Measurements from ENCODE around the gene CYTH4. TPM values are rescaled to one million over a fixed set of nuclear protein-coding genes. Genes with fewer than 3 reads are reported as not detected.
A peak's percentile ranks its signal among the peaks of the same experiment; 100 is the strongest.
"Not testable (repeated sequence)": the region's sequence is repeated elsewhere in the genome, so short reads cannot be mapped to it uniquely, and the experiment has no call there.

The CYTH4 gene
- total RNA-seq = 7.5 TPM
- long read RNA-seq, partial matches to known transcripts = 0 of 2 reads
- long read RNA-seq, other reads (novel, unspliced or antisense) = 1 of 2 reads

- ATAC-seq = no peak
- DNase-seq (ENCODE audit: missing footprints) = peak; percentile 93
- intact Hi-C loops (cut with DNase I) = no loop called here
These were observed at the start of gene CYTH4 for GRCh38 chr22:37282385-37282677. CYTH4 (plus strand) TSS chr22:37282508; CDS start chr22:37282570, 62 bp downstream.

- DNase-seq (ENCODE audit: missing footprints); intact Hi-C loops (cut with DNase I); ATAC-seq: not testable (repeated sequence)
These were observed 48.9 kb upstream of the CYTH4 start for GRCh38 chr22:37233371-37233750.

- no peak for DNase-seq (ENCODE audit: missing footprints)
- intact Hi-C loops (cut with DNase I) = no loop called here
- no peak for ATAC-seq
These were observed 48.3 kb upstream of the CYTH4 start for GRCh38 chr22:37233751-37234631.

GRCh38 chr22:37234736-37235711, 47.3 kb upstream of the CYTH4 start:
- DNase-seq (ENCODE audit: missing footprints) (no peak), ATAC-seq (no peak)
- intact Hi-C loops (cut with DNase I) = no loop called here

- DNase-seq (ENCODE audit: missing footprints) (no peak), ATAC-seq (no peak)
- intact Hi-C loops (cut with DNase I) = no loop called here
These were observed 46.3 kb upstream of the CYTH4 start for GRCh38 chr22:37235897-37236607.

GRCh38 chr22:37237371-37238268, 44.7 kb upstream of the CYTH4 start:
- ATAC-seq (no peak), DNase-seq (ENCODE audit: missing footprints) (no peak)
- intact Hi-C loops (cut with DNase I) = no loop called here

- DNase-seq (ENCODE audit: missing footprints) (no peak), ATAC-seq (no peak)
- intact Hi-C loops (cut with DNase I) = no loop called here
These were observed 42.7 kb upstream of the CYTH4 start for GRCh38 chr22:37239336-37240239.

GRCh38 chr22:37240240-37240940, 41.9 kb upstream of the CYTH4 start:
- ATAC-seq = no peak
- intact Hi-C loops (cut with DNase I) = no loop called here
- no peak for DNase-seq (ENCODE audit: missing footprints)

- intact Hi-C loops (cut with DNase I) = no loop called here
- ATAC-seq = no peak
These were observed 41.4 kb upstream of the CYTH4 start for GRCh38 chr22:37240941-37241320.

GRCh38 chr22:37241351-37242142, 40.8 kb upstream of the CYTH4 start:
- DNase-seq (ENCODE audit: missing footprints) (no peak), ATAC-seq (no peak)
- intact Hi-C loops (cut with DNase I) = no loop called here

More at GRCh38 chr22:37240941-37241320, 41.4 kb upstream of the CYTH4 start:
- DNase-seq (ENCODE audit: missing footprints) = no peak

GRCh38 chr22:37242395-37242918, 39.9 kb upstream of the CYTH4 start:
- DNase-seq (ENCODE audit: missing footprints) (peak; percentile 89), ATAC-seq (peak; percentile 68)
- intact Hi-C loops (cut with DNase I) = no loop called here

- intact Hi-C loops (cut with DNase I) = no loop called here
- ATAC-seq = peak; percentile 3
- no peak for DNase-seq (ENCODE audit: missing footprints)
These were observed 38.8 kb upstream of the CYTH4 start for GRCh38 chr22:37243402-37244113.

- intact Hi-C loops (cut with DNase I) = no loop called here
- peak; percentile 61 for ATAC-seq
These were observed 38.0 kb upstream of the CYTH4 start, which contains the start of gene RAC2 for GRCh38 chr22:37244114-37244921. RAC2 (minus strand) TSS chr22:37244269; CDS start chr22:37244148, 121 bp downstream.

More at GRCh38 chr22:37244114-37244921, 38.0 kb upstream of the CYTH4 start, which contains the start of gene RAC2:
- DNase-seq (ENCODE audit: missing footprints) = peak; percentile 94
